SK-N-SH (cell line): ENCODE data around the gene ZNRF1. TPM values are rescaled to one million over a fixed set of nuclear protein-coding genes. Genes with fewer than 3 reads are reported as not detected.

Source experiments
- CTCF ChIA-PET: fragments of 300-600, 350-600 bp; formaldehyde crosslinking; extraction: SDS; loops from one replicate; lab custom pipeline; 2021; lab: Yijun Ruan, JAX
- POLR2A ChIA-PET: fragments of 350-600 bp; sonication (Branson Sonifier 250); formaldehyde crosslinking; extraction: SDS; loops from one replicate; lab custom pipeline; 2020; ENCODE audit warnings: antibody characterized with exemption, inconsistent platforms; lab: Yijun Ruan, JAX
- DNase-seq: peaks from one replicate; pipeline ENCODE4 v3.0.0; 2012
- H2AFZ ChIP-seq: fragments of 200-600 bp; sonication (generic); 2 replicates; pipeline ENCODE4 v1.8.1; 2016; ENCODE audit warnings: antibody characterized with exemption, mild to moderate bottlenecking, low read depth
- H3F3A ChIP-seq: fragments of 200-600 bp; sonication (generic); replicated peaks from 2 replicates; pipeline ENCODE3; 2016; ENCODE audit warnings: antibody characterized with exemption, mild to moderate bottlenecking; ENCODE audit not compliant: insufficient read depth
- H3K27ac ChIP-seq, 2 experiments: fragments of 200-500 bp in 1 of 2; fragments of 200-600 bp in 1 of 2; sonication (Bioruptor generic) in 1 of 2; sonication (generic), shearing (Covaris generic) in 1 of 2; 2 replicates each; pipeline versions ENCODE4 v1.5.1 to v1.6.1; 2014 to 2016; ENCODE audit warnings: low read depth in 2 of 2, inconsistent platforms in 1 of 2, low read length in 1 of 2, mild to moderate bottlenecking in 1 of 2, mixed read lengths in 1 of 2
- H3K27me3 ChIP-seq: fragments of 200-600 bp; sonication (generic), shearing (Covaris generic); 2 replicates; pipeline ENCODE4 v1.6.1; 2016; ENCODE audit warnings: mixed run types; ENCODE audit not compliant: insufficient read depth
- H3K36me3 ChIP-seq, 2 experiments: fragments of 200-500 bp in 1 of 2; fragments of 200-600 bp in 1 of 2; sonication (Bioruptor generic) in 1 of 2; sonication (generic) in 1 of 2; replicated peaks in 1 of 2; 2 replicates each; pipeline versions ENCODE3 to v1.5.1; 2014 to 2016; ENCODE audit warnings: low read length in 1 of 2, mild to moderate bottlenecking in 1 of 2; ENCODE audit not compliant: insufficient read depth in 2 of 2, control insufficient read depth in 1 of 2
- H3K4me1 ChIP-seq, 2 experiments: fragments of 200-500 bp in 1 of 2; fragments of 200-600 bp in 1 of 2; sonication (Bioruptor generic) in 1 of 2; sonication (generic), shearing (Covaris generic) in 1 of 2; 2 replicates each; pipeline versions ENCODE4 v1.5.1 to v1.6.1; 2014 to 2016; ENCODE audit warnings: low read depth in 1 of 2, low read length in 1 of 2, mixed run types in 1 of 2; ENCODE audit not compliant: insufficient read depth in 2 of 2, control insufficient read depth in 1 of 2
- H3K4me2 ChIP-seq: fragments of 200-600 bp; sonication (generic), shearing (Covaris generic); 2 replicates; pipeline ENCODE4 v1.6.1; 2017; ENCODE audit warnings: mixed run types
- H3K4me3 ChIP-seq, 2 experiments: fragments of 200-500 bp in 1 of 2; fragments of 200-600 bp in 1 of 2; sonication (Bioruptor generic) in 1 of 2; sonication (generic), shearing (Covaris generic) in 1 of 2; 2 replicates each; pipeline versions ENCODE4 v1.5.1 to v1.8.1; 2014 to 2016; ENCODE audit warnings: low read depth in 2 of 2, inconsistent platforms in 1 of 2, low read length in 1 of 2, mild to moderate bottlenecking in 1 of 2, mixed read lengths in 1 of 2, moderate library complexity in 1 of 2
- H3K79me2 ChIP-seq: fragments of 200-600 bp; sonication (generic); 2 replicates; pipeline ENCODE4 v1.8.1; 2017; ENCODE audit warnings: mild to moderate bottlenecking; ENCODE audit not compliant: insufficient read depth
- H3K9ac ChIP-seq: fragments of 200-600 bp; sonication (generic); 2 replicates; pipeline ENCODE4 v1.6.1; 2017; ENCODE audit warnings: mixed run types
- H3K9me2 ChIP-seq: fragments of 200-600 bp; sonication (generic); 2 replicates; pipeline ENCODE4 v1.6.1; 2017; ENCODE audit warnings: mixed run types
- H3K9me3 ChIP-seq: fragments of 200-600 bp; sonication (generic); 2 replicates; pipeline ENCODE4 v1.6.1; 2017; ENCODE audit warnings: mixed run types, mild to moderate bottlenecking, moderate library complexity
- H4K20me1 ChIP-seq: fragments of 200-600 bp; sonication (generic); 2 replicates; pipeline ENCODE4 v1.6.1; 2017; ENCODE audit warnings: mild to moderate bottlenecking, mixed run types; ENCODE audit not compliant: insufficient read depth
- CHD2 ChIP-seq: fragments of 150-350 bp; IDR thresholded peaks from 2 replicates; pipeline ENCODE4 v1.6.1; 2018; ENCODE audit warnings: low read length; ENCODE audit not compliant: partially characterized antibody
- FOXJ3 ChIP-seq: sonication (generic); formaldehyde crosslinking; IDR thresholded peaks from 2 replicates; pipeline ENCODE4 v1.5.1; 2020; ENCODE audit warnings: mild to moderate bottlenecking, missing genetic modification reagents
- FOXM1 ChIP-seq: IDR thresholded peaks from 2 replicates; pipeline ENCODE4 v1.4.0; 2012; ENCODE audit warnings: low read depth, mild to moderate bottlenecking
- IRF3 ChIP-seq: fragments of 150-350 bp; IDR thresholded peaks from 2 replicates; pipeline ENCODE4 v1.6.1; 2016; ENCODE audit warnings: mild to moderate bottlenecking, low read depth, low read length
- JUND ChIP-seq: IDR thresholded peaks from 2 replicates; pipeline ENCODE4 v1.4.0; 2012
- NRF1 ChIP-seq: IDR thresholded peaks from 2 replicates; pipeline ENCODE4 v1.6.1; 2012; ENCODE audit warnings: low read depth, mild to moderate bottlenecking, low read length
- RAD21 ChIP-seq: IDR thresholded peaks from 2 replicates; pipeline ENCODE4 v1.6.1; 2012; ENCODE audit warnings: mild to moderate bottlenecking, low read length
- RCOR1 ChIP-seq: fragments of 150-350 bp; IDR thresholded peaks from 2 replicates; pipeline ENCODE4 v1.6.1; 2017; ENCODE audit warnings: antibody characterized with exemption, low read length
- REST ChIP-seq: IDR thresholded peaks from 2 replicates; pipeline ENCODE4 v1.6.1; 2012; ENCODE audit warnings: mild to moderate bottlenecking, low read depth, low read length, moderate library complexity
- TAF1 ChIP-seq: IDR thresholded peaks from 2 replicates; pipeline ENCODE4 v1.6.1; 2012; ENCODE audit warnings: low read depth, mild to moderate bottlenecking, low read length, moderate library complexity, borderline replicate concordance
- TCF12 ChIP-seq: IDR thresholded peaks from 2 replicates; pipeline ENCODE4 v1.4.0; 2012
- TEAD4 ChIP-seq: IDR thresholded peaks from 2 replicates; pipeline ENCODE4 v1.4.0; 2012; ENCODE audit warnings: mild to moderate bottlenecking, borderline replicate concordance; ENCODE audit not compliant: insufficient read depth
- WGBS: methylation state at CpG from one replicate; pipeline ENCODE4 v1.1.6; 2017; ENCODE audit warnings: low lambda C conversion rate; 5-methylcytosine and 5-hydroxymethylcytosine counted together
- polyA plus RNA-seq, 3 experiments: library from polyadenylated mRNA; depleted of rRNA; stranded (reverse); fragments of >200 nt; gene quantifications; 2 replicates each; pipeline ENCODE4 v1.2.3, GENCODE V29; 2012
- TF ChIP-seq, protein P1 (sequence below): fragments of 150-350 bp; IDR thresholded peaks from 2 replicates; pipeline ENCODE4 v1.6.1; 2017; ENCODE audit warnings: antibody characterized with exemption, low read length, low read depth, borderline replicate concordance
- TF ChIP-seq, protein P2 (sequence below): IDR thresholded peaks from 2 replicates; pipeline ENCODE4; 2012

ZNRF1 gene
- polyA plus RNA-seq, 1 of the 3 experiments (the other 2 are of a cell fraction): 23.7 TPM

- ChIA-PET CTCF (interaction anchor here (1.4 kb wide), 1 partner anchor 151 kb away, joined by 3 read pairs; no protein-coding TSS in a partner anchor), POLR2A (no interaction called here)
- TF ChIP-seq, protein P1, sequence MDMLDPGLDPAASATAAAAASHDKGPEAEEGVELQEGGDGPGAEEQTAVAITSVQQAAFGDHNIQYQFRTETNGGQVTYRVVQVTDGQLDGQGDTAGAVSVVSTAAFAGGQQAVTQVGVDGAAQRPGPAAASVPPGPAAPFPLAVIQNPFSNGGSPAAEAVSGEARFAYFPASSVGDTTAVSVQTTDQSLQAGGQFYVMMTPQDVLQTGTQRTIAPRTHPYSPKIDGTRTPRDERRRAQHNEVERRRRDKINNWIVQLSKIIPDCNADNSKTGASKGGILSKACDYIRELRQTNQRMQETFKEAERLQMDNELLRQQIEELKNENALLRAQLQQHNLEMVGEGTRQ: no peak
- TF ChIP-seq FOXJ3 (CRISPR knock-in tag) (no peak), TEAD4 (no peak)
- Histone ChIP-seq H3K9me3 (no peaks in the 10 kb centered on the region), H3K4me1 (peaks cover 0 to 10% of the 10 kb centered on the region in 2 experiments; a peak in 2 of 4 replicates), H3K9ac (no peak overlapping the region), H3K27me3 (no peaks in the 10 kb centered on the region), H3F3A (no peaks in the 10 kb centered on the region), H3K27ac (no peak overlapping the region), H3K79me2 (peaks cover 97% of the 10 kb centered on the region), H3K9me2 (no peaks in the 10 kb centered on the region), H3K4me2 (no peak overlapping the region), H4K20me1 (peaks cover 50% of the 10 kb centered on the region), H3K36me3 (no peaks in the 10 kb centered on the region), H2AFZ (no peak overlapping the region), H3K4me3 (no peak overlapping the region)
- WGBS: 90% methylated on average over 4 of the region's 4 CpGs
- no peak for DNase-seq
Measured at GRCh38 chr16:75048054-75048453, 49.2 kb downstream of the ZNRF1 start.

DNA sequence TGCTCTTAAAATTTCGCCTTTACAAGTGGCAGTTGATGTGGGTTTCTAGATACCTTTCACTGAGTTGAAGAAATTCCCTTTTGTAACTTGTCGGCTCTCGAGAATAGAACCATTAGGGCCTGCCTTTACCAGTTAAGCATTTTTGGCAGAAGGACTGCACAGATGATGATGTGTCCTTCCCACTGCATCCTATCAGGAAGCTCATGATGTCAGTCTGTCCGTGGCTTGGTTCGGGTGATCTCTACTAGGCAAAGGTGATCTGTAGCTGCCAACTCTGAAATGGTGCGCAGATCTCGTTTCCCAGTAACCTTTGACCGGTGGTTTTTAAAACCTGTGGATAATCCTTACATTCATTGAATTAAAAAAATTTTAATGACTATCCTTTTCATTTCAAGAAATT lies 49.7 kb downstream of the ZNRF1 start:
- Histone ChIP-seq H3K27ac (no peak overlapping the region), H3K27me3 (no peaks in the 10 kb centered on the region), H3K79me2 (peaks cover 98% of the 10 kb centered on the region), H3K4me3 (no peak overlapping the region), H3F3A (no peaks in the 10 kb centered on the region), H3K9me2 (no peaks in the 10 kb centered on the region), H3K4me1 (peaks cover 0 to 7% of the 10 kb centered on the region in 2 experiments; a peak in 2 of 4 replicates), H3K9ac (no peak overlapping the region), H4K20me1 (peaks cover 46% of the 10 kb centered on the region), H3K36me3 (no peaks in the 10 kb centered on the region), H2AFZ (no peak overlapping the region), H3K9me3 (no peaks in the 10 kb centered on the region), H3K4me2 (no peak overlapping the region)
- TF ChIP-seq RCOR1 (no peak), IRF3 (no peak)
- 91% methylated on average over 8 of the region's 8 CpGs for WGBS
- ChIA-PET POLR2A (no interaction called here), CTCF (interaction anchor here (0.8 to 1.4 kb wide), 2 partner anchors 50 to 151 kb away, joined by 3 read pairs; no protein-coding TSS in a partner anchor)
- DNase-seq: no peak

- Histone ChIP-seq H2AFZ (no peak overlapping the region), H4K20me1 (peaks cover 47% of the 10 kb centered on the region), H3F3A (no peaks in the 10 kb centered on the region), H3K4me3 (no peak overlapping the region), H3K4me2 (no peak overlapping the region), H3K27me3 (no peaks in the 10 kb centered on the region), H3K9me2 (no peaks in the 10 kb centered on the region), H3K79me2 (peaks cover 98% of the 10 kb centered on the region), H3K9ac (no peak overlapping the region), H3K27ac (no peak overlapping the region), H3K9me3 (no peaks in the 10 kb centered on the region), H3K36me3 (no peaks in the 10 kb centered on the region), H3K4me1 (peaks cover 14 to 15% of the 10 kb centered on the region in 2 experiments; a peak in 2 of 4 replicates)
- 93% methylated on average over 6 of the region's 6 CpGs for WGBS
- no peak for DNase-seq
- ChIA-PET CTCF (interaction anchor here (1.0 to 2.0 kb wide), 3 partner anchors 10 to 58 kb away, joined by 3 to 5 read pairs (median 5); no protein-coding TSS in a partner anchor), POLR2A (no interaction called here)
- TF ChIP-seq TCF12 (no peak), REST (no peak), JUND (no peak), CHD2 (no peak), RAD21 (no peak), TAF1 (no peak), NRF1 (no peak), FOXM1 (no peak)
- TF ChIP-seq, protein P2, sequence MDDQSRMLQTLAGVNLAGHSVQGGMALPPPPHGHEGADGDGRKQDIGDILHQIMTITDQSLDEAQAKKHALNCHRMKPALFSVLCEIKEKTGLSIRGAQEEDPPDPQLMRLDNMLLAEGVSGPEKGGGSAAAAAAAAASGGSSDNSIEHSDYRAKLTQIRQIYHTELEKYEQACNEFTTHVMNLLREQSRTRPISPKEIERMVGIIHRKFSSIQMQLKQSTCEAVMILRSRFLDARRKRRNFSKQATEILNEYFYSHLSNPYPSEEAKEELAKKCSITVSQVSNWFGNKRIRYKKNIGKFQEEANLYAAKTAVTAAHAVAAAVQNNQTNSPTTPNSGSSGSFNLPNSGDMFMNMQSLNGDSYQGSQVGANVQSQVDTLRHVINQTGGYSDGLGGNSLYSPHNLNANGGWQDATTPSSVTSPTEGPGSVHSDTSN: no peak
Measured at GRCh38 chr16:75052481-75053202, 53.8 kb downstream of the ZNRF1 start.
